ENCODE results near the gene MAGI1.
"Not testable (repeated sequence)": the region's sequence is repeated elsewhere in the genome, so short reads cannot be mapped to it uniquely, and the experiment has no call there.

MAGI1 gene

GRCh38 chr3:65548848-65549625, 489.7 kb downstream of the MAGI1 start:
- no peak for DNase-seq

- no peak for DNase-seq
Observed at GRCh38 chr3:65545429-65545828, 493.3 kb downstream of the MAGI1 start.

GRCh38 chr3:65543391-65543790, 495.3 kb downstream of the MAGI1 start:
- not testable (repeated sequence) for DNase-seq

GRCh38 chr3:65540666-65541065, 498.1 kb downstream of the MAGI1 start:
- DNase-seq: no peak

- DNase-seq: no peak
Observed at GRCh38 chr3:65539616-65540015, 499.1 kb downstream of the MAGI1 start.

- no peak for DNase-seq
Observed at GRCh38 chr3:65538101-65538500, 500.6 kb downstream of the MAGI1 start.

- DNase-seq: no peak
Observed at GRCh38 chr3:65537109-65537508, 501.6 kb downstream of the MAGI1 start.

GRCh38 chr3:65535260-65535659, 503.5 kb downstream of the MAGI1 start:
- no peak for DNase-seq

- no peak for DNase-seq
Observed at GRCh38 chr3:65534805-65535204, 503.9 kb downstream of the MAGI1 start.

GRCh38 chr3:65532749-65533148, 506.0 kb downstream of the MAGI1 start:
- DNase-seq: no peak

- no peak for DNase-seq
Observed at GRCh38 chr3:65532215-65532614, 506.5 kb downstream of the MAGI1 start.

GRCh38 chr3:65531499-65531898, 507.2 kb downstream of the MAGI1 start:
- no peak for DNase-seq

GRCh38 chr3:65526656-65527055, 512.1 kb downstream of the MAGI1 start:
- no peak for DNase-seq

GRCh38 chr3:65524584-65524983, 514.1 kb downstream of the MAGI1 start:
- DNase-seq: no peak

- no peak for DNase-seq
Observed at GRCh38 chr3:65523878-65524277, 514.8 kb downstream of the MAGI1 start.

- no peak for DNase-seq
Observed at GRCh38 chr3:65521032-65521431, 517.7 kb downstream of the MAGI1 start.

- DNase-seq: no peak
Observed at GRCh38 chr3:65516998-65517397, 521.7 kb downstream of the MAGI1 start.

- DNase-seq: not testable (repeated sequence)
Observed at GRCh38 chr3:65514317-65514716, 524.4 kb downstream of the MAGI1 start.

GRCh38 chr3:65509423-65509794, 529.3 kb downstream of the MAGI1 start:
- DNase-seq: not testable (repeated sequence)

GRCh38 chr3:65508750-65509422, 529.8 kb downstream of the MAGI1 start:
- DNase-seq: no peak

GRCh38 chr3:65507437-65507836, 531.3 kb downstream of the MAGI1 start:
- no peak for DNase-seq

- DNase-seq: no peak
Observed at GRCh38 chr3:65503776-65504175, 534.9 kb downstream of the MAGI1 start.

- DNase-seq: no peak
Observed at GRCh38 chr3:65502526-65502925, 536.2 kb downstream of the MAGI1 start.

Data from stimulated activated CD4-positive, alpha-beta T cell treated with anti-CD3 and anti-CD28 coated beads, Interleukin-1b, Interleukin-23, amount 100 ng/mL, for 48 hours (primary cell).